ENCODE results near the gene SLC6A4.

SLC6A4 gene

DNA sequence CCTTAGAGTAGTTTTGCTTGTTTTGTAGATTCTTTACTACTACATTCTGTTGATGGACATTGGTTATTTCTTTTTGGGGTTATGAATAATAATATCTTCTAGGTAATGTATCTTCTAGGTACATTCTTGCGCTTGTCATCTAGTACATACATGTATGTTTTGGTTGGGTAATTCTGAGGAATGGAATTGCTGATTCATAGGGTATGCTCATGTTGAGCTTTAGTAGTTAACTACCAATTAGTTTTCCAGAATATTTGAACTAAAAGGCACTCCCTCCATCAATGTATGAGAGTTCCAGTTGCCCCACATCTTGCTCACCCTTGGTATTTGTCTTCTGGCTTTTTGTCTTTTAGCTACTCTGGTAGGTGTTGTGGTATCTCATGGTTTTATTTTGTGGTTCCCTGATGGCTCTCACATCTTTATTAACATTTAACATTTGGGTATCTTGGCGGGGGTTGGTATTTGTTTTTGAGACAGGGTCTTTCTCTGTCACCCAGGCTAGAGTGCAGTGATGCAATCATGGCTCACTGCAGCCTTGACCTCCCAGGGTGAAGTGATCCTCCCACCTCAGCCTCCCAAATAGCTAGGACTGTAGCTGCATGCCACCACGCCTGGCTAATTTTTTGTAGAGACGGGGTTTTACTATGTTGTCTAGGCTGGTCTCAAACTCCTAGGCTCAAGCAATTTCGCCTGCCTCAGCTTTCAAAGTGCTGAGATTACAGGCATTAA lies 47.1 kb downstream of the SLC6A4 start:
- H3K27ac Mint-ChIP-seq: no peak overlapping the region
- peaks cover 24% of the 10 kb centered on the region for H3K36me3 Mint-ChIP-seq
- H3K9me3 Mint-ChIP-seq: no peaks in the 10 kb centered on the region
- H3K4me3 Mint-ChIP-seq: no peak overlapping the region
- ATAC-seq: no peak
- H3K4me1 Mint-ChIP-seq: no peaks in the 10 kb centered on the region
- H3K27me3 Mint-ChIP-seq: no peaks in the 10 kb centered on the region

DNA sequence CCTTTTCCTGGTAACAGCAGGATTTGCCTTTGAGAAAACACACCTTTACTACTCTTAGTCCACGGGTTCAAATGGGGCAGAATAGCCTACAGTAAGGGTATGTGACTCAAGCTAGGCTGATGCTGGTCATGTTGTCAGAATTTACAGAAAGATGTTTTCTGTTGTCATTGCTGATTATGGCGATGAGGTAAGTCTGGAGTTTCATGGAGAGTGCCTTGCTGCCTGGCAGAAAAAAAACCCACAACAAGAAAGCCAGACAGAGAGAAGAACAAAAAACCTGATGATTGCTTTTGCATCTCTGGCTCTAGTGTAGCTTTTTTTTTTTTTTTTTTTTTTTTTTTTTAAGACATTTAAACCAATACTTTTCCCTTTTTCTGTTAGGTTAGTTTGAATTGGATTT lies 47.9 kb downstream of the SLC6A4 start:
- Mint-ChIP-seq H3K4me1 (no peaks in the 10 kb centered on the region), H3K36me3 (peaks cover 30% of the 10 kb centered on the region), H3K9me3 (no peaks in the 10 kb centered on the region), H3K4me3 (no peak overlapping the region), H3K27ac (no peak overlapping the region), H3K27me3 (no peaks in the 10 kb centered on the region)
- no peak for ATAC-seq

DNA sequence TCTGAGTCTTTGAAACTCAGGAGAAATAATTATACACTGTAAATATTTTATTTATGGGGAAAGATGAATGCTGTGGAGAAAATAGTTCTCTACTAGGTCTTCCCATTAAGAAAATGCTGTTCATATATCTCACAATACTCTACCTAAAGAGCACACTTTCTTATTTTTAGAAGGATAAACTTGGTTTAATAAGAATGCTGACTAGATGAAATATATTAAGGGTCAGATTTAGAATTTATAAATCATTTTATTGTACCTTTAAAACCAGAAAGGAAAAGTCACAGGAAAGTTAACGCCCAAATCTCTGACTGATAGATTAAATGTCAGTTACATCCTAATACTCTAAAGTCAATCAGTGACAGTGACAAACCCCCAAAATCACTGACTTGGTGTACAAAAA lies 48.7 kb downstream of the SLC6A4 start:
- no peaks in the 10 kb centered on the region for H3K4me1 Mint-ChIP-seq
- no peak overlapping the region for H3K4me3 Mint-ChIP-seq
- peaks cover 30% of the 10 kb centered on the region for H3K36me3 Mint-ChIP-seq
- H3K9me3 Mint-ChIP-seq: no peaks in the 10 kb centered on the region
- no peak overlapping the region for H3K27ac Mint-ChIP-seq
- ATAC-seq: no peak
- no peaks in the 10 kb centered on the region for H3K27me3 Mint-ChIP-seq

DNA sequence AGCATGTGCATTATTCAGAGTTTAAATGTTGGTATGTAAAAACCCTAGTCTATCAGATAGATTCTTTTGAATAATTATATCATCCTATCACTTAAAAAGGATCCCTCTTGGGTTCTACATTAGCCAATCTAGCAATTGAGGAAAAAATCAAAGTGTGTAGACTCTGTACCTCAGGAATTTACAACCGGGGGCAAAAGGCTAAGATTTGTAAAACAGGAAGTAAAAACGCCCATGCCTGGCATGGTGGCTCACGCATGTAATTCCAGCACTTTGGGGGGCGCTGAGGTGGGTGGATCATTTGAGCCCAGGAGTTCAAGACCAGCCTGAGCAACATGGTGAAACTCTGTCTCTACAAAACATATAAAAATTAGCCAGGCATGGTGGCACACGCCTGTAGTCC lies 58.6 kb downstream of the SLC6A4 start:
- Mint-ChIP-seq H3K4me3 (no peak overlapping the region), H3K9me3 (no peaks in the 10 kb centered on the region), H3K36me3 (peaks cover 65% of the 10 kb centered on the region), H3K27ac (no peak overlapping the region), H3K27me3 (no peaks in the 10 kb centered on the region), H3K4me1 (peaks cover 3% of the 10 kb centered on the region)
- no peak for ATAC-seq

DNA sequence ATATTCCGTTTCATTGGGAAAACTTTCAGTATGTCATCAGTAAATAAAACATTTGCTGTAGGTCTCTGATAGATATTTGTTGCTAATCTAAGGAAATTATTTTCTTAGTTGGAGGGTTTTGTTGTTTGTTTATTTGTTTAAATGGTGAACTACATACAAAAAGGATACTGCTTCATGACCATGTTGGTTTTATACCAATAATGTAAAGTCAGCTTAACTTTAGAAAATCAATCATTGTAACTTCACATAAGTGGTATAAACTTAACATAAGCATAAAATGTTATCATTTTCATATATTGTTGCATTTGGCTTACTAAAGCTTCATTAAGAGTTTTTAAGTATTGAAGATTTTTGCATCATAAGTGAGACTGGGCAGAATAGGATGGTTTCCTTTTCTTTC lies 60.9 kb downstream of the SLC6A4 start:
- H3K4me3 Mint-ChIP-seq: no peak overlapping the region
- H3K4me1 Mint-ChIP-seq: peaks cover 19% of the 10 kb centered on the region
- no peak for ATAC-seq
- no peaks in the 10 kb centered on the region for H3K27me3 Mint-ChIP-seq
- H3K9me3 Mint-ChIP-seq: no peaks in the 10 kb centered on the region
- peaks cover 63% of the 10 kb centered on the region for H3K36me3 Mint-ChIP-seq
- no peak overlapping the region for H3K27ac Mint-ChIP-seq

DNA sequence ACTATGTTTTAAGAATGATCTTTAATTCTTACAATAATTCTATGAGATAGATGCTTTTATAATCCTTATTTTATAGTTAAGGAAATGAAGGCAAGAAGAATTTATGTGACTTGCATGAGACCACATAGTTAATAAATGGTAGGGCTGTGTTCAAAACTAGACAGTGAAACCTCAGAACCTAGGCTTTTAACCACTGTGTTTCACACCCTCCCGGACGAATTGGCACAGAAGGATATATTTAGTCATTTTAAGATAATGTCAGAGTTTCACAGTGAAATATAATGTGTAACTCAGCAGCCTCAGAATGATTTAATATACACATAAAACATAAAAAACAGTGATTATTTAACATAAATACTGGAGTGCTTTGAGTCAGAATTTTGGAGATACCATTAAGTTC lies 61.8 kb downstream of the SLC6A4 start:
- Mint-ChIP-seq H3K27me3 (no peaks in the 10 kb centered on the region), H3K4me1 (peaks cover 19% of the 10 kb centered on the region), H3K36me3 (peaks cover 61% of the 10 kb centered on the region), H3K9me3 (no peaks in the 10 kb centered on the region), H3K27ac (no peak overlapping the region), H3K4me3 (no peak overlapping the region)
- ATAC-seq: peak; percentile 53

DNA sequence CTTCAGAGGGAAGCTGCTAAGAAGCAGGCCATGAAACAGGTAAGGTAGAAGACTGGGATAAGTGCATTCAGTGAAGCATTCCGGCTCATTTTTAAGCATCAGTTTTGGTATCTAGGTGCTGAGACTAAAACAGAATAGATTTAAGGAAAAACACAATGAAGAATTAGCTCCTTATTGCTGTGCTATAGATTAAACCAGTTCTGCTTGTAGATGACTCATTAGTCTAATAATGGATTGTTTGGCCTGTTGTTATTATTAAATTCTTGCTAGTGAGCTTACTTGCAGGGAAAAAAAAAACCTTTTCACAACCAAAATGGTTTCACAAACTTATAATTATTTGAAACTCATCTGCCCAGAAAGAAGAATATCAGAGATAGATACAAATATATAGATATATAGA lies 62.9 kb downstream of the SLC6A4 start:
- ATAC-seq: no peak
- H3K36me3 Mint-ChIP-seq: peaks cover 61% of the 10 kb centered on the region

DNA sequence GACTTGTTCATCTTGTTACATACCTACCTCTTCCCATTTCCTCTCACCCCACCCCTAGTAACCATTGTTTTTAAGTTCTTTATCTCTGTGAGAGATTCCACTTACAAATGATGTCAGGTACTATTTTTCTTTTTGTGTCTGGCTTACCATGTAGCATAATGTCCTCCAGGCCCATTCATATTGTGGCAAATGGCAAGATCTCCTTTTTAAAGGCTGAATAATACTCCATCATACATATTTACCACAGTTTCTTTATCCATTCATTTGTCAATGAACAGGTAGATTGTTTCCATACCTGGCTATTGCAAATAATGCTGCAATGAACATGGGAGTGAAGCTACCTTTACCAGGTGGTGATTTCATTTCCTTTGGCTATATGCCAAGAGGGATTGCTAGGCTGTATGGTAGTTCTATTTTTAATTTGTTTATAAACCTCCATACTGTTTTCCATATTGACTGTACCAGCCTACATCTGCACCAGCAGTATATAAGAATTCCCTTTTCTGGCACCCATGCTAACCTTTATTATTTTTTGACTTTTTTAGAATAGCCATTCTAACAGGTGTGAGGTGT lies 65.0 kb downstream of the SLC6A4 start:
- H3K36me3 Mint-ChIP-seq: peaks cover 47% of the 10 kb centered on the region
- H3K27me3 Mint-ChIP-seq: no peaks in the 10 kb centered on the region

More for the DNA sequence above, 62.9 kb downstream of the SLC6A4 start:
- Mint-ChIP-seq H3K4me1 (peaks cover 19% of the 10 kb centered on the region), H3K27ac (no peak overlapping the region), H3K27me3 (no peaks in the 10 kb centered on the region), H3K4me3 (no peak overlapping the region), H3K9me3 (no peaks in the 10 kb centered on the region)

DNA sequence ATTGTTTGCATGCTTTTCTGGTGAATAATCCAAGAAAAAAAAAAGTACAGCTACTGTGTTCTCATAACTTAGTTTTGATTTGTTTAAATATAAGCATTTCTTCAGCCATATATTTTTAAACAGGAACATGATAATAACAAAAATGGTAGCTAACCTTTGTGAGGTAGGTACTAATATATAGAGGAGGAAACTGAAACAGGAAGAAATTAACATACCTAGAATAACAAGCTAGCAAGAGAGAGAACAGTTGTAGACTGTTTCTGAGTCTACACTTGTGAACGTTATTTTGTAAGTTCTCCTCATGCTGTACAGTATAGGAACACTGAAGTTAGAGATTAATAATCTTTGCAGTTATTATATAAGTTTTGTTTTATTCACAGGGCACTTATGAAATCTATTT lies 69.5 kb downstream of the SLC6A4 start:
- H3K4me3 Mint-ChIP-seq: no peak overlapping the region
- H3K27ac Mint-ChIP-seq: no peak overlapping the region
- no peaks in the 10 kb centered on the region for H3K9me3 Mint-ChIP-seq
- H3K27me3 Mint-ChIP-seq: no peaks in the 10 kb centered on the region
- no peak for ATAC-seq
- H3K4me1 Mint-ChIP-seq: peaks cover 33% of the 10 kb centered on the region
- H3K36me3 Mint-ChIP-seq: peaks cover 41% of the 10 kb centered on the region

More for the DNA sequence above, 65.0 kb downstream of the SLC6A4 start:
- no peak for ATAC-seq
- H3K27ac Mint-ChIP-seq: no peak overlapping the region
- H3K9me3 Mint-ChIP-seq: no peaks in the 10 kb centered on the region
- H3K4me3 Mint-ChIP-seq: no peak overlapping the region
- H3K4me1 Mint-ChIP-seq: peaks cover 34% of the 10 kb centered on the region

DNA sequence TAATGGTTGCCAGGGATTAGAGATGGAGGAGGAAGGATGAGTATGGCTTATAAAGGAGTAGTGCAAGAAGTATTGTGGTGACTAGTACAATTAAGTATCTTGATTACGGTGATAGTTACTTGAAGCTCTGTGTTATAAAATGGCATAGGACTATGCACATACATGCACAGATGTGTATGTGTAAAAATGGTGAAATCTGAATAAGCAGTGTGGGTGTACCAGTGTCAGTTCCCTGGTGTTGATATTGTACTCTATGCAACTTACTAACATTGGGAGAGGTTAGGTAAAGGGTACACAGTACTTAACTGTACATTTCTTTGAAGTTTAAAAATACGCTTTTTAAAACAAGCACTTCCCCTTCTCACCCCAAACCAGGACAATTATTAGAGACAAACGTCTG lies 70.3 kb downstream of the SLC6A4 start:
- Mint-ChIP-seq H3K4me3 (no peak overlapping the region), H3K9me3 (peaks cover 5% of the 10 kb centered on the region), H3K4me1 (peaks cover 25% of the 10 kb centered on the region), H3K36me3 (peaks cover 45% of the 10 kb centered on the region), H3K27ac (no peak overlapping the region), H3K27me3 (no peaks in the 10 kb centered on the region)
- no peak for ATAC-seq

DNA sequence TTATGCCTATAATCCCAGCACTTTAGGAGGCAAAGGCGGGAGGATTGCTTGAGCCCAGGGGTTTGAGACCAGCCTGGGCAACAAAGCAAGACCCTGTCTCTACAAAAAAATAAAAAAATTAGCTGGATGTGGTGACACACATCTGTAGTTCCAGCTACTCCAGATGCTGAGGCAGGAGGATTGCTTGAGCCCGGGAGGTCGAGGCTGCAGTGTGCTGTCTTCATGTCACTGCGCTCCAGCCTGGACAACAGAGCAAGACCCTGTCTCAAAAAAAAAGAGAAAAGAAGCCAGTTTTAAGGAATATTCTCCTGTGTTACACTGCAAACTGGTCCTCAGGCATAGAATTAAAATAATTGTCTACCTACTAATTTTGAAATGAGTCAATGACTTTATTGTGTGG lies 71.0 kb downstream of the SLC6A4 start:
- Mint-ChIP-seq H3K36me3 (peaks cover 50% of the 10 kb centered on the region), H3K27ac (no peak overlapping the region), H3K27me3 (no peaks in the 10 kb centered on the region), H3K4me3 (no peak overlapping the region), H3K9me3 (peaks cover 9% of the 10 kb centered on the region), H3K4me1 (peaks cover 24% of the 10 kb centered on the region)
- no peak for ATAC-seq

DNA sequence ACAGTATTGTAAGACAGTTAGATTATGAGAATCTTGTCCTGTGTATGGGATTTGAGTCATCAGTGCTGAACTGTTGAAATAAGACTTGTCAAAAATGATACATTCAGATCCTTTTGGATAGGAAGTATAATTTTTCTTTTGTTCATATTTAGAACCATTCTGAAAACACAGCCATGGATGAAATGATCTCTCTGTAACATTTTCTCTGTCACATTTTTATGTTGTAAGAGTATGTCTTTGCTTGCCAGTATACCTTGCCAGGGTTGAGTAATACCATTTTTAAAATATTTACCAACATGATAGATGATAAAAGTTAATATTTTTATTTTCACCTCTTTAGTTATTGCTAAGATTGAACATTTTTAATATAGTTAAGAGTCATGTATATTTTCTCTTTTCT lies 73.9 kb downstream of the SLC6A4 start:
- no peak for ATAC-seq
- Mint-ChIP-seq H3K9me3 (peaks cover 9% of the 10 kb centered on the region), H3K27me3 (no peaks in the 10 kb centered on the region), H3K27ac (no peak overlapping the region), H3K4me1 (peaks cover 47% of the 10 kb centered on the region), H3K4me3 (no peak overlapping the region), H3K36me3 (peaks cover 68% of the 10 kb centered on the region)

DNA sequence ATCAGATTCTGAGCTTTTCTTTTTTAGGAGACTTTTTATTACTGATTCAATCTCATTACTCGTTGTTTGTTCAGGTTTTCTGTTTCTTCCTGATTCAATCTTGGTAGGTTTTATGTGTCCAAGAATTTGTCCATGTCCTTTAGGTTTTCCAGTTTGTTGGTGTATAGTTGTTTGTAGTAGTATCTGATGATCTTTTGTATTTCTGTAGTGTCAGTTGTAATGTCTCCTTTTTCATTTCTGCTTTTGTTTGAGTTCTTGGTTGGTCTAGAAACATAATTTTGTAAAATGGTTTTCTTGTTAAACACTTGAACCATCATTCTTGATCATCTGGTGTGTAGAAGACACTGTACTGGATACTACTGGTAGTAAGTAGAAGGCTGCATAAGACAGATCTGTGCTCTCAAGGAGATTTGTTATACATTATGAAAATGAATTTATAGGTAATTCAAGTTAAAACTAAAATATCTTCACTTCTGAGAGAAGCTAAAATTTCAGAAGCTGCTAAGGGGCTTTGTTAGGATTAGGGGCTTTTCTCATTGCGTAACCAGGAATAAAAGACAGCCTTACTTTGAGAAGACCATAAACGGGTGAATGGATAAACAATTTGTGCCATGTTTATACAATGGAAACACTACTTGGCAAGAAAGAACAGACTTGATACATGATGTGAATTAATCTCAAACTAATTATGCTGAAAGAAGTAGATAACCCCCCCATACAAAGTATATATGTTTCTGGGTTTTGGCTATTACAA lies 74.9 kb downstream of the SLC6A4 start:
- Mint-ChIP-seq H3K27me3 (no peaks in the 10 kb centered on the region), H3K36me3 (peaks cover 74% of the 10 kb centered on the region), H3K27ac (no peak overlapping the region), H3K4me3 (no peak overlapping the region), H3K4me1 (peaks cover 46% of the 10 kb centered on the region), H3K9me3 (peaks cover 9% of the 10 kb centered on the region)
- ATAC-seq: no peak

DNA sequence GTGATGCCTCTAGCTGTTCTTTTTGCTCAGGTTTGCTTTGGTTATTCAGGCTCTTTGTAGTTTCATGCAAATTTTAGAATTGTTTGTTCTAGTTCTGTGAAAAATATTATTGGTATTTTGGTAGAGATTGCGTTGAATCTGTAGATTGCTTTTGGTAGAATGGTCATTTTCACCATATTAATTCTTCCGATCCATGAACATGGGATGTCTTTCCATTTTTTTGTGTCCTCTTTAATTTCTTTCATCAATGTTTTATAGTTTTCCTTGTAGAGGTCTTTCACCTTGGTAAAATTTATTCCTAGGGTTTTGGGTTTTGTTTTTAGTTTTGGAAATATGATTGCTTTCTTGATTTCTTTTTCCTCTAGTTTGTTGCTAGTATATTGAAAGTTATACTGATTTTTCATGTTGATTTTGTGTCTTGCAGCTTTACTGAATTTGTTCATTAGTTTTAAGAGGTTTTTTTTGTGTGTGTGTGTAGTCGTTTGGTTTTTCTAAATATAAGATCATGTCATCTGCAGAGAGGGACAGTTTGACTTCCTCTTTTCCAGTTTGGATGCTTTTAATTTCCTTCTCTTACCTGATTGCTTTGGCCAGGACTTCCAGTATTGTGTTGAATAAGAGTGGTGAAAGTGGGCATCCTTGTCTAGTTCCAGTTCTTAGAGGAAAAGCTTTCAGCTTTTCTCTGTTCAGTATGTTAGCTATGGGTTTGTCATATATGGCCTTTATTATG lies 76.4 kb downstream of the SLC6A4 start:
- Mint-ChIP-seq H3K9me3 (peaks cover 9% of the 10 kb centered on the region), H3K27ac (no peak overlapping the region), H3K4me1 (peaks cover 36% of the 10 kb centered on the region), H3K27me3 (no peaks in the 10 kb centered on the region), H3K36me3 (peaks cover 68% of the 10 kb centered on the region), H3K4me3 (no peak overlapping the region)
- ATAC-seq: no peak

DNA sequence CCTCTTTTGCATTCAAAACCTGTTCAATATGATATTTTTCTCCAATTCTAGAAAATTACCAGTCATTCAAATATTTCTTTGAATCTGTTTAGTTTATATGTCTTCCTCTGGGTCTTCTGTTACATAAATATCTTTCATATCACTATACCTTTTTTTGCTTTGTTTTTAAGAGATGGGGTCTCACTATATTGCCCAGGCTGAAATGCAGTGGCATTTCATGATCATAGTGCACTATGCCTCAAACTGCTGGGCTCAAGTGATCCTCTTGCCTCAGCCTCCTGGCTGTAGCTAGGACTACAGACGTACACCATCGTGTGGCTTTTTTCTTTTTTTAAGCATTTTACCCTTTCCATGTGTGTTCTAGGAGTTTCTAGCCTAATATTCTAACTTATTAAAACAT lies 80.1 kb downstream of the SLC6A4 start:
- no peak for ATAC-seq
- Mint-ChIP-seq H3K27me3 (no peaks in the 10 kb centered on the region), H3K4me1 (peaks cover 36% of the 10 kb centered on the region), H3K9me3 (peaks cover 7% of the 10 kb centered on the region), H3K36me3 (peaks cover 70% of the 10 kb centered on the region), H3K27ac (no peak overlapping the region), H3K4me3 (no peak overlapping the region)

Data from stimulated activated memory B cell treated with anti-CD40 and anti-IgM and Interleukin-4, amounts not matched to agents 10 μg/mL and 1 μg/mL and 100 μg/mL, for 72 hours (primary cell).